HEK293T (cell line): Measurements from ENCODE around the gene ADPRM.

Experiments
- CTCF ChIA-PET: fragments of 350-600 bp; formaldehyde crosslinking; extraction: SDS; loops from one replicate; lab custom pipeline; 2021; ENCODE audit warnings: antibody characterized with exemption, inconsistent platforms; lab: Yijun Ruan, JAX
- POLR2A ChIA-PET: fragments of 350-600 bp; formaldehyde crosslinking; extraction: SDS; loops from one replicate; lab custom pipeline; 2020; ENCODE audit warnings: antibody characterized with exemption, inconsistent platforms; lab: Yijun Ruan, JAX
- DNase-seq: peaks from one replicate; pipeline ENCODE4 v3.0.0; 2012; ENCODE audit warnings: mixed read lengths; ENCODE audit errors: extremely low spot score
- ARNT ChIP-seq: fragments of 450-650 bp; IDR thresholded peaks from 2 replicates; pipeline ENCODE4 v1.6.1; 2017; ENCODE audit warnings: mild to moderate bottlenecking
- BHLHE40 ChIP-seq: fragments of 450-650 bp; IDR thresholded peaks from 2 replicates; pipeline ENCODE4 v1.6.1; 2016; ENCODE audit warnings: mild to moderate bottlenecking, moderate library complexity, borderline replicate concordance
- CTBP1 ChIP-seq: fragments of 450-650 bp; IDR thresholded peaks from 2 replicates; pipeline ENCODE4 v1.6.1; 2016; ENCODE audit warnings: borderline replicate concordance
- ELF4 ChIP-seq: fragments of 450-650 bp; IDR thresholded peaks from 2 replicates; pipeline ENCODE4 v1.6.1; 2017; ENCODE audit warnings: antibody characterized with exemption
- FOXA1 ChIP-seq: fragments of 450-650 bp; IDR thresholded peaks from 2 replicates; pipeline ENCODE4 v1.6.1; 2016; ENCODE audit warnings: mild to moderate bottlenecking
- FOXK2 ChIP-seq: fragments of 450-650 bp; IDR thresholded peaks from 2 replicates; pipeline ENCODE4 v1.6.1; 2016; ENCODE audit warnings: mild to moderate bottlenecking
- FOXM1 ChIP-seq: fragments of 450-650 bp; IDR thresholded peaks from 2 replicates; pipeline ENCODE4 v1.6.1; 2017; ENCODE audit warnings: mild to moderate bottlenecking, borderline replicate concordance
- HDGF ChIP-seq: fragments of 450-650 bp; IDR thresholded peaks from 2 replicates; pipeline ENCODE4 v1.6.1; 2017; ENCODE audit warnings: antibody characterized with exemption, borderline replicate concordance
- L3MBTL2 ChIP-seq: fragments of 450-650 bp; conservative IDR thresholded peaks from 2 replicates; pipeline ENCODE4 v1.6.1; 2016; ENCODE audit warnings: mild to moderate bottlenecking
- LEF1 ChIP-seq: fragments of 450-650 bp; IDR thresholded peaks from 2 replicates; pipeline ENCODE4 v1.6.1; 2017; ENCODE audit warnings: mild to moderate bottlenecking, borderline replicate concordance
- NFRKB ChIP-seq: fragments of 450-650 bp; IDR thresholded peaks from 2 replicates; pipeline ENCODE4 v1.6.1; 2016; ENCODE audit warnings: mild to moderate bottlenecking, moderate library complexity
- PKNOX1 ChIP-seq: fragments of 450-650 bp; IDR thresholded peaks from 2 replicates; pipeline ENCODE4 v1.6.1; 2016
- SP1 ChIP-seq: fragments of 450-650 bp; IDR thresholded peaks from 2 replicates; pipeline ENCODE4 v1.6.1; 2017
- SUZ12 ChIP-seq: fragments of 450-650 bp; IDR thresholded peaks from 2 replicates; pipeline ENCODE4 v1.6.1; 2016; ENCODE audit warnings: mild to moderate bottlenecking
- TARDBP ChIP-seq: fragments of 450-650 bp; IDR thresholded peaks from 2 replicates; pipeline ENCODE4 v1.6.1; 2016
- ZNF384 ChIP-seq: fragments of 450-650 bp; IDR thresholded peaks from 2 replicates; pipeline ENCODE4 v1.6.1; 2016

Gene ADPRM

GRCh38 chr17:10752696-10753095 lies 55.3 kb downstream of the ADPRM start:
- no peak for DNase-seq
- ChIA-PET POLR2A (no interaction called here), CTCF (no interaction called here)
- no peak for TF ChIP-seq HDGF
- no peak for TF ChIP-seq L3MBTL2
- no peak for TF ChIP-seq ELF4
- TF ChIP-seq ZNF384: no peak
- TF ChIP-seq LEF1: no peak
- no peak for TF ChIP-seq TARDBP
- no peak for TF ChIP-seq SP1
- no peak for TF ChIP-seq ARNT

GRCh38 chr17:10754109-10754508 lies 56.7 kb downstream of the ADPRM start:
- POLR2A ChIA-PET: no interaction called here
- no peak for TF ChIP-seq TARDBP
- no peak for TF ChIP-seq FOXK2
- peak; percentile 55 for DNase-seq

GRCh38 chr17:10754861-10755591 lies 57.6 kb downstream of the ADPRM start:
- no peak for DNase-seq
- ChIA-PET POLR2A (no interaction called here), CTCF (no interaction called here)
- TF ChIP-seq HDGF: no peak
- TF ChIP-seq FOXM1: no peak
- no peak for TF ChIP-seq NFRKB
- TF ChIP-seq PKNOX1: no peak
- TF ChIP-seq BHLHE40: no peak
- no peak for TF ChIP-seq ZNF384
- TF ChIP-seq CTBP1: no peak
- TF ChIP-seq TARDBP: no peak
- TF ChIP-seq L3MBTL2: no peak
- no peak for TF ChIP-seq ARNT
- no peak for TF ChIP-seq LEF1
- TF ChIP-seq FOXA1: no peak
- no peak for TF ChIP-seq SP1
- TF ChIP-seq SUZ12: no peak
- no peak for TF ChIP-seq FOXK2
- no peak for TF ChIP-seq ELF4

More at GRCh38 chr17:10754109-10754508, 56.7 kb downstream of the ADPRM start:
- CTCF ChIA-PET: no interaction called here

- POLR2A ChIA-PET: no interaction called here
- no peak for TF ChIP-seq BHLHE40
- CTCF ChIA-PET: no interaction called here
- no peak for DNase-seq
These were observed 58.3 kb downstream of the ADPRM start for GRCh38 chr17:10755592-10756127.

GRCh38 chr17:10756185-10756584 lies 58.8 kb downstream of the ADPRM start:
- ChIA-PET POLR2A (no interaction called here), CTCF (no interaction called here)
- DNase-seq: no peak
- TF ChIP-seq ZNF384 (no peak), LEF1 (no peak), L3MBTL2 (no peak), TARDBP (no peak)

- no peak for TF ChIP-seq TARDBP
- TF ChIP-seq SP1: no peak
- no peak for TF ChIP-seq PKNOX1
- no peak for TF ChIP-seq ZNF384
- no peak for TF ChIP-seq LEF1
- no peak for TF ChIP-seq ELF4
- TF ChIP-seq FOXA1: no peak
- TF ChIP-seq FOXM1: no peak
- TF ChIP-seq NFRKB: no peak
- no peak for TF ChIP-seq SUZ12
- TF ChIP-seq FOXK2: no peak
- no peak for TF ChIP-seq BHLHE40
- no peak for TF ChIP-seq L3MBTL2
- TF ChIP-seq HDGF: no peak
- TF ChIP-seq CTBP1: no peak
- TF ChIP-seq ARNT: no peak
- POLR2A ChIA-PET: no interaction called here
- DNase-seq: no peak
- CTCF ChIA-PET: no interaction called here
These were observed 59.2 kb downstream of the ADPRM start for GRCh38 chr17:10756619-10757018.

GRCh38 chr17:10757067-10757466 lies 59.7 kb downstream of the ADPRM start:
- POLR2A ChIA-PET: no interaction called here
- TF ChIP-seq L3MBTL2 (no peak), ELF4 (no peak), FOXM1 (no peak), SUZ12 (no peak), TARDBP (no peak), ZNF384 (no peak), PKNOX1 (no peak), FOXA1 (no peak), NFRKB (no peak)
- no peak for DNase-seq
- CTCF ChIA-PET: no interaction called here
